NCI-H2029 (cell line): Measurements from ENCODE around the gene ANAPC1.
"Not testable (repeated sequence)": the region's sequence is repeated elsewhere in the genome, so short reads cannot be mapped to it uniquely, and the experiment has no call there.

ENCODE experiments used
- DNase-seq: peaks from one replicate; lab custom pipeline; 2025; lab: John Stamatoyannopoulos, UW

Gene ANAPC1

DNA sequence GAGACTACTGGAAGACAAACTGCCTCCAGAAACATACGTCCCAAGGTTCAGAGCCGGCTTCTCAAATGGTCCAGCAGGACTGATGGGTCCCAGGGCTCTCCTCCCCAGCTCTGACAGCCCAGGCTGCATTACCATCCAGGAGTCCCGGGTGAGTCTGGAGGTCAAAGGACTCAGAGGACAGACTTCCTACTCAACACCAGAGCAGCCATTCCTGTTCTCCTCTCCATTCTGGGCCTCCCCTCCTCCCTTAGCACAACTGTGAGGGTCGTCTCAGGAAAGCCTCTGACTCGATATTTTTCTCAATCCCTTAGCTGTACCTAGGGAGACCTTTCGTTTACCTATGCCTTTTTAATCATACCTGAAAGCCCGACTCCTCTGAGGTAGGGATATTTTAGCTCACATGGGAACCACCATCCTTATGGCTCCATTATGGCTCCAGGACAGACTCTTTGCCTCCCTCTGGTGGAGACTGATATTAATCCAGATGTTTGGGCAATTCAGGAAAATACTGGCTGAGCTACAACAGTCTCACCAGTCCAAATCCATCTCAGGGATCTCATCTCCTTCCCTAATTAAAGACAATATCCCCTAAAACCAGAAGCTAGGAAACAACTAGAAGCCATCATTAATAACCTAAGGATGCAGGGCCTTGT is 70.9 kb downstream of the ANAPC1 start:
- not testable (repeated sequence) for DNase-seq

- not testable (repeated sequence) for DNase-seq
These were observed 93.4 kb downstream of the ANAPC1 start for GRCh38 chr2:111790633-111791032.

GRCh38 chr2:111784081-111784480 is 99.9 kb downstream of the ANAPC1 start:
- not testable (repeated sequence) for DNase-seq

GRCh38 chr2:111782195-111782594 is 101.8 kb downstream of the ANAPC1 start:
- not testable (repeated sequence) for DNase-seq

DNA sequence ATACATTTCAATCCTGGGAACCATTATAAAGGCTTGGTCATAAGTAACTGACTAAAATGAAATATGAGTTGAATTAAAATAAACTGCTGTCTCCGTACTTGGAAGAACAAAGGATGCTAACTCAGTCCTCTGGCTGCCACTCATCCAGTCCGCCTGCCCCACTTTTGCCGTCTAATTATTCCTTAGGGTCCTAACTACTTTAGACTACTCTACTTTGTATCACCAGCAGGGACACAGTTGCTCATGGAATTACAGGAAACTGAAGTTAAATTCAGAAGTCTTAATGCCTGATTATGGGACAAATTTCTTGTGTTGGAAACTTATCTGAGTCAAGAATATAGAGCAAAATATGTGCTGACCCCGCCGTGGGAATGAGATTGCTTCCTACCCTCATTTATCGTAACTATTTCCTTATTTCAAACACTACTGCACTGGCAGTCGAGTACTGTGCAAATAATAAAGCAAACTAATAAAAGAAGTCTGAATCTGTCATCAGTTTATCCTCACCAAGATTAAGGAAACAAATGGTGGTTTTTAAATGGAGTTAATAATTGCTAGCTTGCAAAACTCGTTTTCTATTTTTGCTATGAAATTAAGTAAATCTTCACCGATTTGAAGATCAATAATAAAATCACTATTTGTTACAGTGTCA is 102.4 kb downstream of the ANAPC1 start:
- DNase-seq, result not testable (repeated sequence)

GRCh38 chr2:111777155-111777554 is 106.8 kb downstream of the ANAPC1 start:
- not testable (repeated sequence) for DNase-seq

DNA sequence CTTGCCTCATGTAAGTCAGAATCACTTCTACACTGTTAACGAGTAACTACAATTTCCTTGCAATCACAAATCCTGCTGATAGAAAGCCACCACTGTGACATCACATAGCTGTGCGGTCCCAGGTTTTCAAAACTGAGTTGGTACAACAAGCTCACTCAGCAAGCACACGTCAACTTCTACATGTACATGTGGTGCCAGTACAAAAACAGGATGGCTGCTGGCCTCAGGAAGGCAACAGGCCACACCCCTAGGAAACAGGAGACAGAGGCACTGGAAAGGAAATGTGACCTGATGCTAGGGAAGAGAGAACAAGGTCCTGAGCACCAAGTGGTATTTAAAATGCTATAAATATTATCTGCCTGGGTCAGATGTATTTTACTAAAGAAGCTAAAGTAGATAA is 107.7 kb downstream of the ANAPC1 start:
- not testable (repeated sequence) for DNase-seq

- DNase-seq, result not testable (repeated sequence)
These were observed 111.8 kb downstream of the ANAPC1 start for GRCh38 chr2:111772180-111772579.

GRCh38 chr2:111770916-111771658 is 112.9 kb downstream of the ANAPC1 start:
- DNase-seq, result not testable (repeated sequence)

DNA sequence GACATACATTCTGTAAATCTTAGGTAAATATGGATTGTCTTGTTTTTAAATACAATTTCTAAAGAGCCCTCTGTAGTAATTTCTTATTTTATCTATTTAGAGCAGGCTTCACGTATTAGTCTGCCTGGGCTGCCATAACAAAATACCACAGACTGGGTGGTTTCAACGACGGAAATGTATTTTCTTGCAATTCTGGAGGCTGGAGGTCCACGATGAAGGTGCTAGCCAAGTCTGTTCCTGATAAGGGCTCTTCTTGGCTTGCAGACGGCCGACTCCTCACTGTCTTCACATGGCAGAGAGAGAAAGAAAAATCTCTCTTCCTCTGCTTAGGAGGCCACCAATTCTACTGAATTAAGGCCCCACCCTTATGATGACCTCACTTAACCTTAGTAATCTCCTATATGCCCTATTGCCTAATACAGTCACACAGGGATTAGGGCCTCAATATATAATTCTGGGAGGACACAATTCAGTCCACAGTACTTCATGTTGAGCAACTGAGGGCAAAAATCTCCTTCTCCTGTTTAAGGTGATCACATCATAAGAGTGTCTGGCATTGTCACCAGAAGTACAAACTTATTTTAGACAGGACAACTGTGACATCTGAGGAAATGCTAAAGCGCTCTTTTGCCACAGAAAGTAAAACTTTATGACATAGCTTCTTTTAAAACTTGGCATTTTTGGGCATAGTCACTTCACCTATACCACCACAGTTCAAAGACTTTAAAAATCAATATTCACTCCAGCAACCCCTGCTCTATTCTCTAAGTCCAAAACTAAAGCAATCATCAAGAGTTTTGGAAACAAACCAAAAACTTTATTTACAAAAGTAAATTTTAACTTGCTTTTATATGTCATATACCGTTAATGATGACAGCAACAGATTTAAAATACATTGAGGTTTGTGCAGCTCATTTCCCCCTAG is 115.5 kb downstream of the ANAPC1 start:
- DNase-seq, result not testable (repeated sequence)

DNA sequence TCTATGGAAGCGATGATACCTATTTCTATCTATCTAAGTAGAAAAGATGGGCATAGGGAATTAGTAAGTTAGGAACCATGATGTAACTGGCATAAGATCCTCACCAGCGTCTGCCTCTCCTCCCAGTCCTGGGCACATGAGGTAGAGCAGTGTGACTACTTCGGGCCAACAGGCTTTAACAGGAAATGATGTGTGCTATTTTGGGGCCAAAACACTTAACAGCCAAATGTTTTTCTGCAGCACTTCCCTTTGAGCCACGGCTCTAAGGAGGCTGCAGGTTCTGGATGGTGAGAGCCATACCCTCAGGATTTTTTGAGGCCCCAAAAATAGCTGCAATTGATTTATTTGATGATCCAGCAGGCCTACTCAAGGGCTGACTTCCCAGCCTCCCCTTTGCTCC is 116.9 kb downstream of the ANAPC1 start:
- not testable (repeated sequence) for DNase-seq

DNA sequence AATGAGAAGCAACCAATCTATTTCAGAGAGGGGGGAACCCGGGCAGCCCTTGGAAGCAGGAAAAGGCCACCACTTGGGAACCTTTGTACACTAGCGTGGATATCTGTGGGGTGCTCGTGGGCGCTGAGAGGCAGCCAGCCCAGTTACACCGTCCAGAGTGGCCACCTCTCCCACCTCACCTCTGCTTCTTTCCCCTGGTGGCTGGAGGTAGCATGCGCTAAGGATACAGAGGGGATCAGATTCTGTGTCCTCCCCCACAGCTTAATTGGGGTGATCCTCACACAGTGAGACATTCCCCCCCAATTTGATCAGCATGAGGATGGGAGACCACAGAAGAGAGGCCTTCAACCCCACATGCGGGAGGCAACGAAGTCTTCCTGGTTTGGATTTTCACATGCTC is 117.7 kb downstream of the ANAPC1 start:
- not testable (repeated sequence) for DNase-seq

DNA sequence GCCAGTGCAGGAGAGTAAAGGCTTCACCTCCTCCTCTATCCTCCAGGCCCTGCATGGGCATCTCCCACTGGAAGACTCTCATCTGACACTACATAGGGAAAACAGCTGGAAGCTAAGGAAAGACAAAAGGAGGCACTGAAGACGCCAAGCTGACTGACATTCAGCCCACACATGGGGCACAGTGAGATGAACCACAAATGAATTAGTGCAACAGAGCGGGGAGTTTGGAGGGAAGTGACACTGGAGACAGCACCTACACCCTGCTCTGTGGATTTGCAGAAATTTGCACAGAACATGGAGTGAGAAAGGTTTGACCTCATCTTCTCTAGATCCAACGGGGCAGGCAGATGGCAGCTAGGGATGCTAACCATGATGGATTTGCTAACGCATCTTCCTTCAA is 119.8 kb downstream of the ANAPC1 start:
- not testable (repeated sequence) for DNase-seq

- not testable (repeated sequence) for DNase-seq
These were observed 123.2 kb downstream of the ANAPC1 start for GRCh38 chr2:111760697-111761284.

GRCh38 chr2:111752533-111752932 is 131.5 kb downstream of the ANAPC1 start:
- DNase-seq, result not testable (repeated sequence)

DNA sequence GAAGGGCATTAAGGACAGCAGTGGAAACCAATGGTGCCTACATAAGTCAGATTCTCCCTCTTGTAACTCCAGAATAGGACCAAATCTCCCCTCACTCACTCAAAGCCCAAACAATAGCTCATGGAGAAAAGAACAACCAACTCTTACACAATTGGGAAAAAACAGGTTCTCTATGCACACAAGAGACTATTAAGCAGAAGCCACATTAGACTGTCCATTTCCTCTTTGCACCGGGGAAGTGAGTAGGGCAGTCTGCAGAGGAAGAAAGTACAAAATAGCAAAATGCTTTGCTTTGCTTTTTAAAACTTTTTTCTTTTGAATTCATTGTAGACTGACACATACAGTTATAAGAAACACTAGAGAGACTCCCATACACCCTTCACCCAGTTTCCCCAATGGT is 133.4 kb downstream of the ANAPC1 start:
- DNase-seq, result not testable (repeated sequence)

GRCh38 chr2:111748429-111748828 is 135.6 kb downstream of the ANAPC1 start:
- not testable (repeated sequence) for DNase-seq

DNA sequence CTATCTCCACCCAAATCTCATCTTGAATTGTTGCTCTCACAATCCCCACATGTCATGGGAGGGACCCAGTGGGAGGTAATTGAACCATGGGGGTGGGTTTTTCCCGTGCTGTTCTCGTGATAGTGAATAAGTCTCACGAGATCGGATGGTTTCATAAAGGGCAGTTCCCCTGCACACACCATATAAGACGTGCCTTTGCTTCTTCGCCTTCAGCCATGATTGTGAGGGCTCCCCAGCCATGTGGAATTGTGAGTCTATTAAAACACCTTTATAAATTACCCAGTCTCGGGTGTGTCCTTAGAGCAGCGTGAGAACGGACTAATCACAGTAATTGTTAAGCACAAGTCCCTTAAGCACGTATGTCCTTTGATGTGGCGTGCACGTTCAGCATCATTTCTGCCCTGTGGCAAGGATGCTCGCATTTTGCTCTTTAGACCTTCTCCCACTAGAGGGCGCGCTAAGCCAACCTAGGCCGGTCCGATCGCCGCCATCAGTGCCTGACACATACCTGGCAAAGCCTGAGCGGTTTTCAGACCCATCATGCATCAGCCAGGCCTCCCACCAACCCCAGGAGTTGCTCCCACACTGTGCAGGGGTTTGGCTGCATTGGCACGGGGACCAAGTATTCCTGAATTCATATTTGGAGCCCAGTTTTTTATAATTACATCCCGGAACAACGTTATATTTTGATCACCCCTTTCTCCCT is 136.4 kb downstream of the ANAPC1 start:
- not testable (repeated sequence) for DNase-seq

DNA sequence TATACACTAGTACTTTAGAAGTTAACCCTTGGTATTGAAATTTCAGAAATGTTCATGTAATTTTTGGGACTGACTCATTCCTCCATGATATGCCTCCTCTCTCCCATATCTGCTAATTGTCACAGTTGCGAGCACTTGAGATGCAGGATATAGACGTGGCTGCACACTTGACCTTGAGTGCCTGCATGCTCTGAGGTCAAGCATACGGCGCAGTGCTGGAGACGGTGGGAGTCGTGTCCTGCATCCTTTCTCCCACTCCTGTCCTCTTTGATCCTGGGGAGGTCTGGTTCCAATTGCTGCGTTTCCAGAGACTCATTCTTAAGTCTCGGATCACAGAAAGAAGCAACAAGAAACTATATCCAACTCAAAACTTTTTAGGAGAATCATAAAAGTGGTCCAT is 139.2 kb downstream of the ANAPC1 start:
- not testable (repeated sequence) for DNase-seq

GRCh38 chr2:111741517-111741916 is 142.5 kb downstream of the ANAPC1 start:
- not testable (repeated sequence) for DNase-seq
